Liver (tissue), 3 donors: ENCODE data around the gene BSN.

Experiments used
- EGR1 ChIP-seq, 2 donors: IDR thresholded peaks; 2 replicates each; pipeline ENCODE4 v1.6.1; 2016 to 2018; ENCODE audit warnings: antibody characterized with exemption in 2 of 2, low read depth in 2 of 2
- FOXA1 ChIP-seq: IDR thresholded peaks from 2 replicates; pipeline ENCODE4 v1.6.1; 2016; ENCODE audit warnings: antibody characterized with exemption
- GABPA ChIP-seq, 2 donors: IDR thresholded peaks in 1 of 2; conservative IDR thresholded peaks in 1 of 2; 2 replicates each; pipeline ENCODE4 v1.6.1; 2016; ENCODE audit warnings: antibody characterized with exemption in 2 of 2, mild to moderate bottlenecking in 1 of 2, moderate library complexity in 1 of 2
- HNF4A ChIP-seq, 2 donors: conservative IDR thresholded peaks; 2 replicates each; pipeline ENCODE4 v1.6.1; 2016; ENCODE audit warnings: antibody characterized with exemption in 2 of 2, mild to moderate bottlenecking in 2 of 2
- RAD21 ChIP-seq, 2 donors: IDR thresholded peaks; 2 replicates each; pipeline ENCODE4 v1.6.1; 2016; ENCODE audit warnings: antibody characterized with exemption in 2 of 2, mild to moderate bottlenecking in 2 of 2
- SP1 ChIP-seq: IDR thresholded peaks from 2 replicates; pipeline ENCODE4 v1.6.1; 2018; ENCODE audit warnings: antibody characterized with exemption, mild to moderate bottlenecking
- TAF1 ChIP-seq: conservative IDR thresholded peaks from 2 replicates; pipeline ENCODE4 v1.6.1; 2016; ENCODE audit warnings: antibody characterized with exemption, mild to moderate bottlenecking
- TF ChIP-seq, protein P1 (sequence below): fragments of 150-350 bp; IDR thresholded peaks from 2 replicates; pipeline ENCODE4 v1.5.1; 2017; ENCODE audit warnings: improper control_type of control experiment, low read depth, low read length; ENCODE audit not compliant: missing input control
- TF ChIP-seq, protein P2 (sequence below): IDR thresholded peaks from 2 replicates; pipeline ENCODE4 v1.6.1; 2016; ENCODE audit warnings: antibody characterized with exemption, mild to moderate bottlenecking
- TF ChIP-seq, protein P3 (sequence below): IDR thresholded peaks from 2 replicates; pipeline ENCODE4 v1.6.1; 2016; ENCODE audit warnings: antibody characterized with exemption
- TF ChIP-seq, protein P4 (sequence below): IDR thresholded peaks from 2 replicates; pipeline ENCODE4 v1.6.1; 2016; ENCODE audit warnings: antibody characterized with exemption
- donor health status: healthy.
- donor health status: healthy.

DNA sequence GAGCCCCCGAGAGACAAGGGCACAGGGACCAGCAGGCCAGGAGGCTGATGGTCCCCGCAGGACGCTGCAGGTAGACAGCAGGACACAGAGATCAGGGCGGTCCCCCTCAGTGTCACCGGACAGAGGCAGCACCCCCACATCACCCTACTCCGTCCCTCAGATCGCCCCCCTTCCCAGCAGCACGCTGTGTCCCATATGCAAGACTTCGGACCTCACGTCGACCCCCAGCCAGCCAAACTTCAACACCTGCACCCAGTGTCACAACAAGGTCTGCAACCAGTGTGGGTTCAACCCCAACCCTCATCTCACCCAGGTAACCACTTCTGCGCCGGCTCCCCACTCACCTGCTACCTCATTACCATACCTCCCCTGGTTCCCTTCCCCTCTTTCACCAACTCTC lies 70.8 kb downstream of the BSN start:
- TF ChIP-seq, protein P1, sequence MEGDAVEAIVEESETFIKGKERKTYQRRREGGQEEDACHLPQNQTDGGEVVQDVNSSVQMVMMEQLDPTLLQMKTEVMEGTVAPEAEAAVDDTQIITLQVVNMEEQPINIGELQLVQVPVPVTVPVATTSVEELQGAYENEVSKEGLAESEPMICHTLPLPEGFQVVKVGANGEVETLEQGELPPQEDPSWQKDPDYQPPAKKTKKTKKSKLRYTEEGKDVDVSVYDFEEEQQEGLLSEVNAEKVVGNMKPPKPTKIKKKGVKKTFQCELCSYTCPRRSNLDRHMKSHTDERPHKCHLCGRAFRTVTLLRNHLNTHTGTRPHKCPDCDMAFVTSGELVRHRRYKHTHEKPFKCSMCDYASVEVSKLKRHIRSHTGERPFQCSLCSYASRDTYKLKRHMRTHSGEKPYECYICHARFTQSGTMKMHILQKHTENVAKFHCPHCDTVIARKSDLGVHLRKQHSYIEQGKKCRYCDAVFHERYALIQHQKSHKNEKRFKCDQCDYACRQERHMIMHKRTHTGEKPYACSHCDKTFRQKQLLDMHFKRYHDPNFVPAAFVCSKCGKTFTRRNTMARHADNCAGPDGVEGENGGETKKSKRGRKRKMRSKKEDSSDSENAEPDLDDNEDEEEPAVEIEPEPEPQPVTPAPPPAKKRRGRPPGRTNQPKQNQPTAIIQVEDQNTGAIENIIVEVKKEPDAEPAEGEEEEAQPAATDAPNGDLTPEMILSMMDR: no peak
- TF ChIP-seq HNF4A (conservative IDR thresholded peaks at IDR 0.05): no peak
- no peak for TF ChIP-seq GABPA (IDR thresholded peaks at IDR 0.05 in 1 of 2, conservative IDR thresholded peaks at IDR 0.05 in 1 of 2)
- TF ChIP-seq, protein P2, sequence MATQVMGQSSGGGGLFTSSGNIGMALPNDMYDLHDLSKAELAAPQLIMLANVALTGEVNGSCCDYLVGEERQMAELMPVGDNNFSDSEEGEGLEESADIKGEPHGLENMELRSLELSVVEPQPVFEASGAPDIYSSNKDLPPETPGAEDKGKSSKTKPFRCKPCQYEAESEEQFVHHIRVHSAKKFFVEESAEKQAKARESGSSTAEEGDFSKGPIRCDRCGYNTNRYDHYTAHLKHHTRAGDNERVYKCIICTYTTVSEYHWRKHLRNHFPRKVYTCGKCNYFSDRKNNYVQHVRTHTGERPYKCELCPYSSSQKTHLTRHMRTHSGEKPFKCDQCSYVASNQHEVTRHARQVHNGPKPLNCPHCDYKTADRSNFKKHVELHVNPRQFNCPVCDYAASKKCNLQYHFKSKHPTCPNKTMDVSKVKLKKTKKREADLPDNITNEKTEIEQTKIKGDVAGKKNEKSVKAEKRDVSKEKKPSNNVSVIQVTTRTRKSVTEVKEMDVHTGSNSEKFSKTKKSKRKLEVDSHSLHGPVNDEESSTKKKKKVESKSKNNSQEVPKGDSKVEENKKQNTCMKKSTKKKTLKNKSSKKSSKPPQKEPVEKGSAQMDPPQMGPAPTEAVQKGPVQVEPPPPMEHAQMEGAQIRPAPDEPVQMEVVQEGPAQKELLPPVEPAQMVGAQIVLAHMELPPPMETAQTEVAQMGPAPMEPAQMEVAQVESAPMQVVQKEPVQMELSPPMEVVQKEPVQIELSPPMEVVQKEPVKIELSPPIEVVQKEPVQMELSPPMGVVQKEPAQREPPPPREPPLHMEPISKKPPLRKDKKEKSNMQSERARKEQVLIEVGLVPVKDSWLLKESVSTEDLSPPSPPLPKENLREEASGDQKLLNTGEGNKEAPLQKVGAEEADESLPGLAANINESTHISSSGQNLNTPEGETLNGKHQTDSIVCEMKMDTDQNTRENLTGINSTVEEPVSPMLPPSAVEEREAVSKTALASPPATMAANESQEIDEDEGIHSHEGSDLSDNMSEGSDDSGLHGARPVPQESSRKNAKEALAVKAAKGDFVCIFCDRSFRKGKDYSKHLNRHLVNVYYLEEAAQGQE: no peak
- no peak for TF ChIP-seq RAD21 (IDR thresholded peaks at IDR 0.05)
- no peak for TF ChIP-seq EGR1 (IDR thresholded peaks at IDR 0.05; ENCODE audit: low read depth in 2 of 2)
- TF ChIP-seq, protein P3, sequence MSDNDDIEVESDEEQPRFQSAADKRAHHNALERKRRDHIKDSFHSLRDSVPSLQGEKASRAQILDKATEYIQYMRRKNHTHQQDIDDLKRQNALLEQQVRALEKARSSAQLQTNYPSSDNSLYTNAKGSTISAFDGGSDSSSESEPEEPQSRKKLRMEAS: no peak
- no peak for TF ChIP-seq TAF1
- TF ChIP-seq, protein P4, sequence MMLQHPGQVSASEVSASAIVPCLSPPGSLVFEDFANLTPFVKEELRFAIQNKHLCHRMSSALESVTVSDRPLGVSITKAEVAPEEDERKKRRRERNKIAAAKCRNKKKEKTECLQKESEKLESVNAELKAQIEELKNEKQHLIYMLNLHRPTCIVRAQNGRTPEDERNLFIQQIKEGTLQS: no peak
- no peak for TF ChIP-seq FOXA1
- TF ChIP-seq SP1: no peak
